GM21576 (cell line): Measurements from ENCODE around the gene DEFB114.

Source experiments
- ATAC-seq: cut with Tn5 transposase; IDR thresholded peaks from one replicate; pipeline ENCODE4 v1.9.1; 2021; ENCODE audit warnings: mild to moderate bottlenecking, moderate library complexity; ENCODE audit not compliant: unreplicated experiment

DEFB114 gene

GRCh38 chr6:49937811-49938210 lies 26.2 kb downstream of the DEFB114 start:
- no peak for ATAC-seq

DNA sequence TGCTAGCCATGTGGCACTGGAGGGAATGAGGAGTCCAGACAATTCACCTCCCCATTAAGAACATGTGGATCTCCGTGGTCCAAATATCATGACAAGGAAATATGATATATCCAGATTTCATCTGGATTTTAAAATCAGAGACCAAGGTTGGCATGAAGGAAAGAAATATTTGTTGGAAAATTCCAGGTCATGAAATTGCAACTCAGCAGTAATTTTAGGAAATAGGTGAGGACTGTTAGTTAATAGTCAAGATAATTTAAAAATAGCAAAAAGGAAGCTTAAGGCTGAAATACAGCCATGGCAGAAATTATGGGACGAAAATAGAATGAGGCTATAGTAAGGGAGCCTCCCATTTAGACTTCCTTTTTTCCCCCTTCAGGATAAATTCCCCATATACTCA lies 26.9 kb downstream of the DEFB114 start:
- no peak for ATAC-seq

GRCh38 chr6:49935387-49935786 lies 28.6 kb downstream of the DEFB114 start:
- no peak for ATAC-seq

DNA sequence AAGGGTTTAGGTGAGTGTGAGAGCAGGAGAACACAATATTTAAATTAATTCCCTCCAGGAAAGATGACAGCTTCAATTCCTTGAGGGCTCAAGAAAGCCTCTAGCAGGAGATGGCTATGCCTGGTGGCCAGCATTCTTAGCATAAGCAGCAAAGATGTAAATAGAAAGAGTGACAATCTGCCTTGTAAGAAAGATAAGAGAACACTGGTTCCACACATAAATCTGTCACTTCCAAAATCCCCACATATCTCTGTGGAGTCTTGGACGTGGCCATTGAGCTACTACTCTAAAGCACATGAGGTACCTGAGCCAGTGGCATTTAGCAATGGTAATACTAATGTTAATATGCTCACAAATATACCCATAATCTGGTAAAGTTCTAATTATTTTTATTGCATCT lies 29.2 kb downstream of the DEFB114 start:
- ATAC-seq: no peak

DNA sequence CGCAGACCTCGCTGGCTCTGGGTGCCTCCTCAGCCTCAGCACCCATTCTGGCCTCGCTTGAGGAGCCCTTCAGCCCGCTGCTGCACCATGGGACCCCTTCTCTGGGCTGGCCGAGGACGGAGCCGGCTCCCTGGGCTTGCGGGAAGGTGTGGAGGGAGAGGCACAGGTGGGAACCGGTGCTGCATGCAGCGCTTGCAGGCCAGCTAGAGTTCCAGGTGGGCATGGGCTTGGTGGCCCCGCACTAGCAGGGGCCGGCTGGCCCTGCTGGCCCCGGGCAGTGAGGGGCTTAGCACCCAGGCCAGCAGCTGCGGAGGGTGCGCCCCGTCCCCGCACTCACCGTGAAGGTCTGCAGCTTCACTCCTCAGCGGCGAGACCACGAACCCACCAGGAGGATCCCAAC lies 30.4 kb downstream of the DEFB114 start:
- ATAC-seq: no peak

GRCh38 chr6:49929340-49929739 lies 34.6 kb downstream of the DEFB114 start:
- ATAC-seq: no peak

GRCh38 chr6:49923826-49924225 lies 40.1 kb downstream of the DEFB114 start:
- no peak for ATAC-seq

- no peak for ATAC-seq
Observed at GRCh38 chr6:49919935-49920644, 43.9 kb downstream of the DEFB114 start.

- ATAC-seq: no peak
Observed at GRCh38 chr6:49919261-49919660, 44.7 kb downstream of the DEFB114 start.

DNA sequence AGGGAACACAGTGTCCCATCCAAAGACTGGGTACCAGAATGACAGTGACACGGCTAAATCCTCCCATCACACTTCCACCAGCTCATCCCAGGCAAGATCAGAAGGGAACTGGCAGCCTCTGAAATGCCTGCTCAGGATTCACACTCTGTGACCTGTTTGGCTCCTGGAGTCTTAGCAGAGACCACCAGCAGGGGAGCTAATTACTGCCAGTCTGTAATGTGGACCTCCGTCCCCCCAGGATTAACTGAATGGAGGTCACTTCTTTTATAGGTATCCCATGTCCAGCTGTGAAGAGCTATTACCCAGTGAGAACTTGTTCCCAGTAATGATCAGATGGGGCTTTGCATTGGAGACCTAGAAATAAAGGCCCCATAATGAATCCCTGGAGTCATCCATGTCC lies 45.2 kb downstream of the DEFB114 start:
- ATAC-seq: no peak

DNA sequence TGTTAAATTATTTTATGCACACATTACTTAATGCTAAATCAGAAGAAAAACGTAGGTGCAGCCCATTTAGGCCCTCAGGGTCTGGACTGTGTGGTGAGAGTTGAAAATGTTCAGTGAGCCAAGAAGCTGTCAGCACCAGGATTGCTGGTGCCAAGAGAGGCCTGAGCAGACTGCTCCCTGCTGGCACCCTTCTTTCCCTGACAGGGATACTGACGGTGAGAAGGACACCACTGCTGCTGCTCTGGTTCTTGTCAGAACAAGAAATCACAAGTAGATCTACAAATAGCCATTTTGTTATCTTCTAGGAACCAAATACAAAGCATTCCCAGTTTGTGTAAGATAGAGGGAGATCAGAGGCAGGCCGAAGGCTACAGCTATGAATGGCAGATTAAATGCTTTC lies 48.9 kb downstream of the DEFB114 start:
- no peak for ATAC-seq

GRCh38 chr6:49913636-49914375 lies 50.2 kb downstream of the DEFB114 start:
- no peak for ATAC-seq

DNA sequence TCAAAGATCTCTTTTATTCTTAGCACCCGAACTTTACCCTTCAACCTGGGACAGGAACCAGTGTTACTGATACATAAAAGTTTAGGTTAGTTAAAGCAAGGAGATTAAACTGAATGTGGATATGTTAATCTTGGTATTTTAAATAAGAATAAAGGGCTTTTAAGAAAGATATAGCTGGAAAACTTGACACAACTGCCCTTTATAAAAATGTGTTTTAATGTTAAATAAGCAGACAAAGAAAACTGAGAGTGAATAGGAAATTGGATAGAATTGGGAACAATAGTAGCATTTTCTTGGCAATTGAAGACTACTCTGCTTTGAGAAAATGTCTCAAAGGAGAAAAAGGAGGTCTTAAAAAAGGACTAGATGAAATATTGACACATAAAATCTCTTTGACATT lies 51.8 kb downstream of the DEFB114 start:
- no peak for ATAC-seq

- no peak for ATAC-seq
Observed at GRCh38 chr6:49911252-49911651, 52.7 kb downstream of the DEFB114 start.
